NCI-H2196 treated with DMSO at 0.1 percent for 48 hours (cell line): ENCODE results near the gene TNS1.

Source experiments
- DNase-seq: peaks from one replicate; lab custom pipeline; 2025; ENCODE audit not compliant: unreplicated experiment; lab: John Stamatoyannopoulos, UW

Gene TNS1

GRCh38 chr2:217900780-217901360, 101.9 kb downstream of the TNS1 start:
- no peak for DNase-seq

GRCh38 chr2:217900010-217900779, 102.6 kb downstream of the TNS1 start:
- DNase-seq = peak; percentile 70

GRCh38 chr2:217899231-217900009, 103.4 kb downstream of the TNS1 start:
- DNase-seq = peak; percentile 23

- peak; percentile 53 for DNase-seq
These were observed 104.7 kb downstream of the TNS1 start for GRCh38 chr2:217897816-217898806.

GRCh38 chr2:217897091-217897715, 105.6 kb downstream of the TNS1 start:
- no peak for DNase-seq

GRCh38 chr2:217895070-217895635, 107.6 kb downstream of the TNS1 start:
- DNase-seq = no peak

GRCh38 chr2:217893440-217893839, 109.4 kb downstream of the TNS1 start:
- DNase-seq = no peak

GRCh38 chr2:217892560-217892959, 110.2 kb downstream of the TNS1 start:
- no peak for DNase-seq

GRCh38 chr2:217890445-217890844, 112.3 kb downstream of the TNS1 start:
- DNase-seq = no peak

- no peak for DNase-seq
These were observed 113.1 kb downstream of the TNS1 start for GRCh38 chr2:217889656-217890055.

- no peak for DNase-seq
These were observed 114.7 kb downstream of the TNS1 start for GRCh38 chr2:217887841-217888701.

- peak; percentile 52 for DNase-seq
These were observed 116.0 kb downstream of the TNS1 start for GRCh38 chr2:217886720-217887309.

GRCh38 chr2:217886091-217886490, 116.7 kb downstream of the TNS1 start:
- no peak for DNase-seq

- no peak for DNase-seq
These were observed 117.8 kb downstream of the TNS1 start for GRCh38 chr2:217884985-217885384.

- DNase-seq = no peak
These were observed 121.9 kb downstream of the TNS1 start for GRCh38 chr2:217880891-217881290.

- no peak for DNase-seq
These were observed 122.4 kb downstream of the TNS1 start for GRCh38 chr2:217880287-217880889.

GRCh38 chr2:217878915-217879590, 123.7 kb downstream of the TNS1 start:
- no peak for DNase-seq

- DNase-seq = no peak
These were observed 124.9 kb downstream of the TNS1 start for GRCh38 chr2:217877866-217878265.
